ENCODE data around the gene AIG1. TPM values are rescaled to one million over a fixed set of nuclear protein-coding genes. Genes with fewer than 3 reads are reported as not detected.

AIG1 gene
- total and polyA plus RNA-seq, 2 of the 4 experiments (the other 2 are of a cell fraction), result 21.3 to 27.1 TPM

DNA sequence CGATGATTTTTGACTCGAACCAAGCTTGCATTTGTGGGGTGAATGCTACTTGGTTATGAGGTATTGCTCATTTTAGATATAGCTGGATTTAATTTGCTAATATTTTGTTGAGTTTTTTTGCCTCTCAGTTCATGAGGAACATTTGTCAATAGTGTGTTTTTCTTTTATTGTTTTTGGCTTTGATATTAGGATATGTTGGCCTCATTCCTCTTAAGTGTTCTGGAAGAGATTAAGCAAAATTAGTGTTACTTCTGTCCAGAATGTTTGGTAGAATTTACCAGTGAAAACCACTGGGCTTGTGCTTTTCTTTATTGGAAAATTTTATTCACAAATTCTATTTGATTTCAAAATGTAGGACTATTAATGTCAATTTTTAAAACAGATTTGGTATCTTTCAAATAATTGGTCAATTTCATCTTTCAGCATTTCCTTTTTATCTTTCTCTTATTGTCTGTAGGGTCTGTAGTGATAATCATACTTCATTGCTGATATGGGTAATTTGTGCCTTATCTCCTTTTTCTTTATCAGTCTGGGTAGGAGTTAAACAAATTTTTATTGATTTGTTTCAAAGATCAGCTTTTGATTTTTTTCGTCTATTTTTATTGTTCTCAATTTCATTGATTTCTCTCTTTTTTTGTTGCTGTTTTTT, 14.1 kb downstream of the AIG1 start:
- DNase-seq (no peak), ATAC-seq (ENCODE audit: low read depth) (no peak)
- intact Hi-C loops (cut with micrococcal nuclease), result no loop called here
- Histone ChIP-seq H2BK15ac (ENCODE audit: low read depth, low read length) (no peak overlapping the region), H2AFZ (replicated peaks; ENCODE audit: low read length, poor library complexity) (no peak overlapping the region), H3K18ac (ENCODE audit: low read depth, low read length) (no peak overlapping the region), H2BK120ac (ENCODE audit: low read depth, low read length) (no peak overlapping the region), H3K4me2 (ENCODE audit: low read depth, low read length) (no peak overlapping the region), H3K79me1 (ENCODE audit: low read depth in 1 of 2, low read length in 2 of 2) (peaks cover 3 to 5% of the 10 kb centered on the region in 2 experiments; a peak in 2 of 4 replicates), H4K20me1 (ENCODE audit: insufficient read depth, low read length) (no peaks in the 10 kb centered on the region), H3K23ac (ENCODE audit: low read depth, low read length) (no peak overlapping the region), H3K9me3 (ENCODE audit: control insufficient read depth, insufficient read depth, low read length) (no peaks in the 10 kb centered on the region), H3K4me1 (ENCODE audit: control insufficient read depth, insufficient read depth, low read length) (no peaks in the 10 kb centered on the region), H3K9me1 (ENCODE audit: insufficient read depth, low read length) (no peaks in the 10 kb centered on the region), H2AK5ac (ENCODE audit: low read depth, low read length) (no peak overlapping the region), H3K14ac (replicated peaks; ENCODE audit: low read depth, low read length) (no peak overlapping the region), H3K27me3 (ENCODE audit: control insufficient read depth, insufficient read depth, low read length) (no peaks in the 10 kb centered on the region), H3K27ac (ENCODE audit: insufficient read depth, low read length) (no peak overlapping the region), H2BK5ac (ENCODE audit: low read depth, low read length, poor library complexity, severe bottlenecking) (no peak overlapping the region), H3K56ac (ENCODE audit: extremely low read depth, insufficient read depth, low read length) (no peak overlapping the region), H3K4ac (ENCODE audit: low read depth, low read length) (no peak overlapping the region), H4K8ac (ENCODE audit: low read depth in 2 of 2, low read length in 2 of 2) (no peak overlapping the region), H4K91ac (ENCODE audit: insufficient read depth, low read depth, low read length) (no peak overlapping the region), H2AK9ac (replicated peaks; ENCODE audit: low read depth, low read length, poor library complexity) (no peak overlapping the region), H3K36me3 (ENCODE audit: control insufficient read depth, insufficient read depth, low read length) (no peaks in the 10 kb centered on the region), H3K4me3 (ENCODE audit: insufficient read depth, low read depth, low read length) (no peak overlapping the region), H2BK20ac (ENCODE audit: low read depth, low read length) (no peak overlapping the region), H4K5ac (ENCODE audit: low read depth, low read length) (no peak overlapping the region), H3K9ac (ENCODE audit: low read depth, low read length) (no peak overlapping the region)
- ChIA-PET CTCF (interaction anchor here (0.7 kb wide), 1 partner anchor 353 kb away, joined by 3 read pairs; no protein-coding TSS in a partner anchor), POLR2A (ENCODE audit: unreplicated experiment) (no interaction called here)
- in situ Hi-C loops (cut with MboI; ENCODE audit: low sequenced_read_pairs), result no loop called here
- no TSS peak for BruUV-seq (replicated peaks)
- no CpG with 5 or more reads among the region's 3 CpGs for WGBS, 2 experiments (ENCODE audit: extremely low coverage in 2 of 2, insufficient read length in 1 of 2)
- no peak for TF ChIP-seq SMC3 (IDR thresholded peaks at IDR 0.05; ENCODE audit: low read depth, low read length)
- no peak for TF ChIP-seq RFX5 (IDR thresholded peaks at IDR 0.05; ENCODE audit: low read depth, low read length)
- no peak for TF ChIP-seq POLR2A (IDR thresholded peaks at IDR 0.05; ENCODE audit: low read depth, low read length)
- TF ChIP-seq, protein P1, sequence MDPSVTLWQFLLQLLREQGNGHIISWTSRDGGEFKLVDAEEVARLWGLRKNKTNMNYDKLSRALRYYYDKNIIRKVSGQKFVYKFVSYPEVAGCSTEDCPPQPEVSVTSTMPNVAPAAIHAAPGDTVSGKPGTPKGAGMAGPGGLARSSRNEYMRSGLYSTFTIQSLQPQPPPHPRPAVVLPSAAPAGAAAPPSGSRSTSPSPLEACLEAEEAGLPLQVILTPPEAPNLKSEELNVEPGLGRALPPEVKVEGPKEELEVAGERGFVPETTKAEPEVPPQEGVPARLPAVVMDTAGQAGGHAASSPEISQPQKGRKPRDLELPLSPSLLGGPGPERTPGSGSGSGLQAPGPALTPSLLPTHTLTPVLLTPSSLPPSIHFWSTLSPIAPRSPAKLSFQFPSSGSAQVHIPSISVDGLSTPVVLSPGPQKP (IDR thresholded peaks at IDR 0.05; ENCODE audit: borderline replicate concordance, low read depth, low read length), result no peak
- TF ChIP-seq, protein P2, sequence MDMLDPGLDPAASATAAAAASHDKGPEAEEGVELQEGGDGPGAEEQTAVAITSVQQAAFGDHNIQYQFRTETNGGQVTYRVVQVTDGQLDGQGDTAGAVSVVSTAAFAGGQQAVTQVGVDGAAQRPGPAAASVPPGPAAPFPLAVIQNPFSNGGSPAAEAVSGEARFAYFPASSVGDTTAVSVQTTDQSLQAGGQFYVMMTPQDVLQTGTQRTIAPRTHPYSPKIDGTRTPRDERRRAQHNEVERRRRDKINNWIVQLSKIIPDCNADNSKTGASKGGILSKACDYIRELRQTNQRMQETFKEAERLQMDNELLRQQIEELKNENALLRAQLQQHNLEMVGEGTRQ (IDR thresholded peaks at IDR 0.05; ENCODE audit: low read depth, low read length), result no peak
- TF ChIP-seq, protein P3, sequence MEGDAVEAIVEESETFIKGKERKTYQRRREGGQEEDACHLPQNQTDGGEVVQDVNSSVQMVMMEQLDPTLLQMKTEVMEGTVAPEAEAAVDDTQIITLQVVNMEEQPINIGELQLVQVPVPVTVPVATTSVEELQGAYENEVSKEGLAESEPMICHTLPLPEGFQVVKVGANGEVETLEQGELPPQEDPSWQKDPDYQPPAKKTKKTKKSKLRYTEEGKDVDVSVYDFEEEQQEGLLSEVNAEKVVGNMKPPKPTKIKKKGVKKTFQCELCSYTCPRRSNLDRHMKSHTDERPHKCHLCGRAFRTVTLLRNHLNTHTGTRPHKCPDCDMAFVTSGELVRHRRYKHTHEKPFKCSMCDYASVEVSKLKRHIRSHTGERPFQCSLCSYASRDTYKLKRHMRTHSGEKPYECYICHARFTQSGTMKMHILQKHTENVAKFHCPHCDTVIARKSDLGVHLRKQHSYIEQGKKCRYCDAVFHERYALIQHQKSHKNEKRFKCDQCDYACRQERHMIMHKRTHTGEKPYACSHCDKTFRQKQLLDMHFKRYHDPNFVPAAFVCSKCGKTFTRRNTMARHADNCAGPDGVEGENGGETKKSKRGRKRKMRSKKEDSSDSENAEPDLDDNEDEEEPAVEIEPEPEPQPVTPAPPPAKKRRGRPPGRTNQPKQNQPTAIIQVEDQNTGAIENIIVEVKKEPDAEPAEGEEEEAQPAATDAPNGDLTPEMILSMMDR (conservative IDR thresholded peaks at IDR 0.05; ENCODE audit: low read depth, low read length), result no peak
- no peak for TF ChIP-seq MXI1 (IDR thresholded peaks at IDR 0.05; ENCODE audit: borderline replicate concordance, low read depth, low read length)
- TF ChIP-seq FOS (IDR thresholded peaks at IDR 0.05; ENCODE audit: low read depth, low read length), result no peak
- dilution Hi-C loops (cut with HindIII; ENCODE audit: low sequenced_read_pairs, unreplicated experiment), result no loop called here
